Stimulated activated CD4-positive, alpha-beta T cell treated with anti-CD3 and anti-CD28 coated beads, Interleukin-1b, Interleukin-23, amount 100 ng/mL, for 48 hours (primary cell): ENCODE data around the gene FGFR2.

Experiments used
- DNase-seq: peaks from one replicate; pipeline ENCODE4 v3.0.0-alpha.2; 2020

Gene FGFR2

GRCh38 chr10:121484401-121484800, 113.8 kb downstream of the FGFR2 start:
- no peak for DNase-seq

- no peak for DNase-seq
These were observed 117.1 kb downstream of the FGFR2 start for GRCh38 chr10:121481180-121481579.

GRCh38 chr10:121478556-121478955, 119.7 kb downstream of the FGFR2 start:
- DNase-seq: no peak

GRCh38 chr10:121469797-121470606, 128.2 kb downstream of the FGFR2 start:
- DNase-seq: no peak

- DNase-seq: no peak
These were observed 129.5 kb downstream of the FGFR2 start for GRCh38 chr10:121468726-121469125.

GRCh38 chr10:121466424-121466823, 131.8 kb downstream of the FGFR2 start:
- no peak for DNase-seq

- no peak for DNase-seq
These were observed 133.0 kb downstream of the FGFR2 start for GRCh38 chr10:121465215-121465614.

- no peak for DNase-seq
These were observed 133.7 kb downstream of the FGFR2 start for GRCh38 chr10:121464517-121464916.

- no peak for DNase-seq
These were observed 135.3 kb downstream of the FGFR2 start for GRCh38 chr10:121462955-121463354.

GRCh38 chr10:121462281-121462680, 136.0 kb downstream of the FGFR2 start:
- DNase-seq: no peak

- DNase-seq: no peak
These were observed 136.9 kb downstream of the FGFR2 start for GRCh38 chr10:121461307-121461706.

- DNase-seq: no peak
These were observed 137.5 kb downstream of the FGFR2 start for GRCh38 chr10:121460733-121461132.

- DNase-seq: no peak
These were observed 138.4 kb downstream of the FGFR2 start for GRCh38 chr10:121459622-121460453.

- no peak for DNase-seq
These were observed 139.0 kb downstream of the FGFR2 start for GRCh38 chr10:121459279-121459621.

- no peak for DNase-seq
These were observed 140.5 kb downstream of the FGFR2 start for GRCh38 chr10:121457729-121458128.

GRCh38 chr10:121455377-121455776, 142.9 kb downstream of the FGFR2 start:
- no peak for DNase-seq

- DNase-seq: no peak
These were observed 143.5 kb downstream of the FGFR2 start for GRCh38 chr10:121454781-121455180.

- no peak for DNase-seq
These were observed 145.1 kb downstream of the FGFR2 start for GRCh38 chr10:121453160-121453559.

- no peak for DNase-seq
These were observed 145.7 kb downstream of the FGFR2 start for GRCh38 chr10:121452581-121452980.

- no peak for DNase-seq
These were observed 148.0 kb downstream of the FGFR2 start for GRCh38 chr10:121450247-121450646.

GRCh38 chr10:121449482-121449924, 148.7 kb downstream of the FGFR2 start:
- no peak for DNase-seq

GRCh38 chr10:121448766-121449421, 149.3 kb downstream of the FGFR2 start:
- DNase-seq: no peak

- no peak for DNase-seq
These were observed 153.6 kb downstream of the FGFR2 start for GRCh38 chr10:121444520-121445165.
